Fibroblast of lung (primary cell): ENCODE measurements around the gene TPH1. TPM values are rescaled to one million over a fixed set of nuclear protein-coding genes. Genes with fewer than 3 reads are reported as not detected.
A peak's percentile ranks its signal among the peaks of the same experiment; 100 is the strongest.

Source experiments
- DNase-seq, 2 donors: peaks; one replicate each; pipeline versions ENCODE4 v3.0.0 to v3.0.0-alpha.2; 2010; ENCODE audit warnings: low read depth in 2 of 2
- H2AFZ ChIP-seq: 2 replicates; pipeline ENCODE4 v1.5.1; 2012; ENCODE audit warnings: low read length, control low read depth, inconsistent platforms
- H3K27ac ChIP-seq: 2 replicates; pipeline ENCODE4 v1.5.1; 2011; ENCODE audit warnings: low read length, control low read depth; ENCODE audit not compliant: insufficient read depth
- H3K27me3 ChIP-seq: 2 replicates; pipeline ENCODE4 v1.5.1; 2011; ENCODE audit warnings: mild to moderate bottlenecking, low read length; ENCODE audit not compliant: control insufficient read depth, insufficient read depth
- H3K36me3 ChIP-seq: 2 replicates; pipeline ENCODE4 v1.5.1; 2011; ENCODE audit warnings: low read length; ENCODE audit not compliant: control insufficient read depth, insufficient read depth
- H3K4me1 ChIP-seq: 2 replicates; pipeline ENCODE4 v1.5.1; 2011; ENCODE audit warnings: low read length; ENCODE audit not compliant: control insufficient read depth, insufficient read depth; ENCODE audit errors: extremely low read depth
- H3K4me2 ChIP-seq: 2 replicates; pipeline ENCODE4 v1.5.1; 2011; ENCODE audit warnings: low read length, control low read depth; ENCODE audit not compliant: insufficient read depth; ENCODE audit errors: extremely low read depth
- H3K4me3 ChIP-seq, 4 experiments: fragments of 200-600 bp in 1 of 4; sonication (generic) in 1 of 4; replicated peaks in 1 of 4; 2 replicates each; pipeline ENCODE4 v1.5.1; 2011 to 2016; ENCODE audit warnings: low read length in 4 of 4, low read depth in 3 of 4, mild to moderate bottlenecking in 3 of 4, control low read depth in 2 of 4, inconsistent platforms in 1 of 4, mixed read lengths in 1 of 4; ENCODE audit not compliant: insufficient read depth in 1 of 4; ENCODE audit errors: control extremely low read depth in 1 of 4
- H3K79me2 ChIP-seq: 2 replicates; pipeline ENCODE4 v1.5.1; 2012; ENCODE audit warnings: mild to moderate bottlenecking, low read length, inconsistent platforms; ENCODE audit not compliant: control insufficient read depth, insufficient read depth
- H3K9ac ChIP-seq: 2 replicates; pipeline ENCODE4 v1.5.1; 2011; ENCODE audit warnings: mild to moderate bottlenecking, low read length, control low read depth; ENCODE audit not compliant: insufficient read depth
- H3K9me3 ChIP-seq: 2 replicates; pipeline ENCODE4 v1.5.1; 2012; ENCODE audit warnings: low read depth, low read length; ENCODE audit not compliant: control insufficient read depth, insufficient read depth
- H4K20me1 ChIP-seq: 2 replicates; pipeline ENCODE4 v1.5.1; 2011; ENCODE audit warnings: low read length; ENCODE audit not compliant: control insufficient read depth, insufficient read depth; ENCODE audit errors: extremely low read depth
- CTCF ChIP-seq, 2 donors: IDR thresholded peaks in 1 of 2; conservative IDR thresholded peaks in 1 of 2; 1 replicate in 1 of 2; 2 replicates in 1 of 2; pipeline ENCODE4 v1.5.1; 2011 to 2012; ENCODE audit warnings: low read length in 2 of 2, control low read depth in 1 of 2, inconsistent platforms in 1 of 2, low read depth in 1 of 2, mild to moderate bottlenecking in 1 of 2
- EZH2 ChIP-seq: IDR thresholded peaks from 2 replicates; pipeline ENCODE4 v1.5.1; 2012; ENCODE audit warnings: low read length, control low read depth, mild to moderate bottlenecking; ENCODE audit errors: missing control alignments
- polyA plus RNA-seq, 2 donors: library from polyadenylated mRNA; depleted of rRNA in 1 of 2; stranded (reverse) in 1 of 2; unstranded in 1 of 2; fragments of >200 nt; gene quantifications; 2 replicates each; pipeline ENCODE4 v1.2.1, GENCODE V29; 2011 to 2012; ENCODE audit warnings: missing spikeins in 1 of 2
- total RNA-seq: library from RNA; depleted of rRNA; stranded (reverse); fragments of >200 nt; gene quantifications from 2 replicates; pipeline ENCODE4 v1.2.1, GENCODE V29; 2014

The TPH1 gene
- total and polyA plus RNA-seq, 2 donors (not counting 1 experiment from before 2014, with no cell fraction given) = under 0.01 to 0.16 TPM

- Histone ChIP-seq H3K27me3 (peaks cover 2% of the 10 kb centered on the region), H3K4me3 (peak within 1 kb of the TSS; percentile 72 to 95 (median 89)), H3K4me2 (peak within 1 kb of the TSS; percentile 96), H3K9me3 (no peaks in the 10 kb centered on the region), H4K20me1 (no peaks in the 10 kb centered on the region), H3K4me1 (peaks cover 4% of the 10 kb centered on the region), H3K9ac (peak within 1 kb of the TSS; percentile 62), H3K79me2 (no peaks in the 10 kb centered on the region), H3K36me3 (no peaks in the 10 kb centered on the region), H2AFZ (peak within 1 kb of the TSS; percentile 81), H3K27ac (peak within 1 kb of the TSS; percentile 40)
- TF ChIP-seq EZH2 (no peak), CTCF (conservative IDR thresholded peaks at IDR 0.05 in 1 of 2, IDR thresholded peaks at IDR 0.05 in 1 of 2; ENCODE audit: low read depth in 1 of 2, low read length in 2 of 2) (peak in 1 of 2 donors; percentile 10)
- DNase-seq = peak; percentile 84 to 87
Measured at GRCh38 chr11:18012906-18013781, 32.9 kb downstream of the TPH1 start, which contains the start of gene SERGEF. Gene SERGEF (minus strand): TSS chr11:18013047. CDS start chr11:18013010, 37 bp downstream.

GRCh38 chr11:18012122-18012905 is 33.8 kb downstream of the TPH1 start:
- Histone ChIP-seq H3K27me3 (peaks cover 2% of the 10 kb centered on the region), H3K9me3 (no peaks in the 10 kb centered on the region), H3K79me2 (no peaks in the 10 kb centered on the region), H3K36me3 (no peaks in the 10 kb centered on the region), H3K4me3 (peak overlapping the region; percentile 49 to 95 (median 77)), H3K4me2 (peak overlapping the region; percentile 96), H3K4me1 (peaks cover 4% of the 10 kb centered on the region), H3K9ac (peak overlapping the region; percentile 61), H4K20me1 (no peaks in the 10 kb centered on the region), H2AFZ (peak overlapping the region; percentile 81), H3K27ac (no peak overlapping the region)
- DNase-seq = peak; percentile 23 to 24
- TF ChIP-seq EZH2 = no peak
- TF ChIP-seq CTCF (conservative IDR thresholded peaks at IDR 0.05 in 1 of 2, IDR thresholded peaks at IDR 0.05 in 1 of 2; ENCODE audit: low read depth in 1 of 2, low read length in 2 of 2) = no peak

GRCh38 chr11:18011633-18012032 is 34.4 kb downstream of the TPH1 start:
- H3K4me1 ChIP-seq = peaks cover 4% of the 10 kb centered on the region
- TF ChIP-seq EZH2 (no peak), CTCF (conservative IDR thresholded peaks at IDR 0.05 in 1 of 2, IDR thresholded peaks at IDR 0.05 in 1 of 2; ENCODE audit: low read depth in 1 of 2, low read length in 2 of 2) (no peak)
- no peaks in the 10 kb centered on the region for H4K20me1 ChIP-seq
- peak overlapping the region; percentile 96 for H3K4me2 ChIP-seq
- H3K27me3 ChIP-seq = peaks cover 2% of the 10 kb centered on the region
- no peak for DNase-seq
- no peak overlapping the region for H3K27ac ChIP-seq
- no peak overlapping the region for H2AFZ ChIP-seq
- no peaks in the 10 kb centered on the region for H3K9me3 ChIP-seq
- H3K9ac ChIP-seq = no peak overlapping the region
- H3K79me2 ChIP-seq = no peaks in the 10 kb centered on the region
- H3K4me3 ChIP-seq = peak overlapping the region in 2 of 4 experiments; percentile 60 to 95
- H3K36me3 ChIP-seq = no peaks in the 10 kb centered on the region
